ENCODE results near the gene LYZ.
"Not testable (repeated sequence)": the region's sequence is repeated elsewhere in the genome, so short reads cannot be mapped to it uniquely, and the experiment has no call there.

The LYZ gene

DNA sequence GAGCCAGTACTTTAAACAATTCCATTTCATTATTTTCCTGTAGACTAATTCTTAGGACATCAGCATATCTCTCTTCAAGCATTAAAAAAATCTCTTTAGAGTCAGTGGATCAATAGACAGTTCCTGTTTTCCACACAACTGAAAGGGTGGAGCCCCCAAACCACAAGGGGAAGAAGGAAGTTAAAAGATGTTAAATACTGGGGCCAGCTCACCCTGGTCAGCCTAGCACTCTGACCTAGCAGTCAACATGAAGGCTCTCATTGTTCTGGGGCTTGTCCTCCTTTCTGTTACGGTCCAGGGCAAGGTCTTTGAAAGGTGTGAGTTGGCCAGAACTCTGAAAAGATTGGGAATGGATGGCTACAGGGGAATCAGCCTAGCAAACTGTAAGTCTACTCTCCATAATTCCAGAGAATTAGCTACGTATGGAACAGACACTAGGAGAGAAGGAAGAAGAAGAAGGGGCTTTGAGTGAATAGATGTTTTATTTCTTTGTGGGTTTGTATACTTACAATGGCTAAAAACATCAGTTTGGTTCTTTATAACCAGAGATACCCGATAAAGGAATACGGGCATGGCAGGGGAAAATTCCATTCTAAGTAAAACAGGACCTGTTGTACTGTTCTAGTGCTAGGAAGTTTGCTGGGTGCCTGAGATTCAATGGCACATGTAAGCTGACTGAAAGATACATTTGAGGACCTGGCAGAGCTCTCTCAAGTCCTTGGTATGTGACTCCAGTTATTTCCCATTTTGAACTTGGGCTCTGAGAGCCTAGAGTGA is at the start of gene LYZ:
TSS of gene LYZ (plus strand) at position 220 of the 777 bp plus-strand sequence. CDS start at position 248, 28 bp downstream.
- in situ Hi-C loops (cut with MboI; ENCODE audit: low pct_unique_long_range_greater_than_20kb, low sequenced_read_pairs), result no loop called here
- peak; percentile 71 for DNase-seq

DNA sequence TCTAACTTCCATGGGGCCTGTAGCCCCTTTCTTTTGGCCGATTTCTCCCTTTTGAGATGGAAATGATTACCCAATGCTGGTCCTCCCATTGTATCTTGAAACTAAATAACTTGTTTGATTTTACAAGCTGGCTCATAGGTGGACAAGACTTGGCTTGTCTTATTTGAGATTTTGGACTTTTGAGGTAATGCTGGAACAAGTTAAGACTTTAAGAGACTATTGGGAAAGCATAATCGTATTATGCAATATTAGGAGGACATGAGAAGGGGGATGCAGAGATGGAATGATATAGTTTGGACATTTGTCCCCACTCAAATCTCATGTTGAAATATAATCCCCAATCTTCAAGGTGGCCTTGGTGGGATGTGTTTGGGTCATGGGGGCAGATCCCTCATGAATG is 49.2 kb upstream of the LYZ start:
- no peak for DNase-seq
- in situ Hi-C loops (cut with MboI; ENCODE audit: low pct_unique_long_range_greater_than_20kb, low sequenced_read_pairs), result no loop called here

DNA sequence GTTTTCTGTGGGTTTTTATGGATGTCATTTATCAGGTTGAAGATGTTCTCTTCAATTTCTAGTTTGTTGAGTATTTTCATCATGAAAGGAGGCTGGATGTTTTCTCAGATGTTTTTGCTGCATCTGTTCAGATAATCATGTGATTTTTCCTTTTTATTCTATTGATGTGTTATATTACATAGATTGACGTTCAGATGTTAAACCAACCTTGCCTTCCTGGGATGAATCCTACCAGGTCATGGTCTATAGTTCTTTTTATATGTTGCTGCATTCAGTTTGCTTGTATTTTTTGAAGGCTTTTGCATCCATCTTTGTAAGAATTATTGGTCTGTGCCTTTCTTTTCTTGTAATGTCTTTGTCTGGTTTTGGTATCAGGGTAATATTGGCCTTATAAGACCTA is 43.9 kb upstream of the LYZ start:
- in situ Hi-C loops (cut with MboI; ENCODE audit: low pct_unique_long_range_greater_than_20kb, low sequenced_read_pairs), result no loop called here
- DNase-seq, result no peak

DNA sequence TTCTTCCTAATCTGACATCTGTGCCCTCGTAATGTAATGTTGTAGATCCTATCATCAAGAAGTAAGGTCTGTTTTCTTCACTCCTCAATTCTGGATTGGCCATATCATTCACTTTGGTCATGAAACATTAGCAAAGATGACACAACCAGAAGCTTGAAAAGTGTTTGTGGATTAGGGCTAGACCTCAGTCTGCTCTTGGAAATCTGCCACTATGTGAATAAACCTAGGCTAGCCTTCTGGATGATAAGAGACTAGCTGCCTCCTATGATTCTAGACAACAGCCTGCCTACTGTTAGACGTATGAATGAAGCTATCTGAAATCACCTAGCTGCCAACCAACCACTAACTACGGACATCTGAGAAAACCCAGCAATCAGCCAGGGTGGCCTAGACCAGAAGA is 38.7 kb upstream of the LYZ start:
- in situ Hi-C loops (cut with MboI; ENCODE audit: low pct_unique_long_range_greater_than_20kb, low sequenced_read_pairs), result no loop called here
- DNase-seq, result no peak

DNA sequence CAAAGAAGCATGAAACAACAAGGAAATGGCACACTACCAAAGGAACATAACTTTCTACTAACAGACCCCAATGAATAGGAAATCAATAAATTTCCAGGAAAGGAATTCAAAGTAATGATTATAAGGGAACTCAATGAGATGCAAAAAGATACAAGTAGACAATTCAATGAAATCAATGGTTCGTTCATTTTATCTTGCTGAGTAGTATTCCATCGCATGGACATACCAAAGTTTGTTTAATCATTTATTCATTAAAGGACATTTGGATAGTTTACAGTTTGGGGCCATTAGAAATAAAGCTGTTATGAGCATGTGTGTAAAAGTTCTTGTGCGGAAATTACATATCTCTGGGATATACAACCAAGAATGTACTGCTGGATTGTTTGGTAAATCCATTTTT is 35.0 kb upstream of the LYZ start:
- in situ Hi-C loops (cut with MboI; ENCODE audit: low pct_unique_long_range_greater_than_20kb, low sequenced_read_pairs), result no loop called here
- no peak for DNase-seq

DNA sequence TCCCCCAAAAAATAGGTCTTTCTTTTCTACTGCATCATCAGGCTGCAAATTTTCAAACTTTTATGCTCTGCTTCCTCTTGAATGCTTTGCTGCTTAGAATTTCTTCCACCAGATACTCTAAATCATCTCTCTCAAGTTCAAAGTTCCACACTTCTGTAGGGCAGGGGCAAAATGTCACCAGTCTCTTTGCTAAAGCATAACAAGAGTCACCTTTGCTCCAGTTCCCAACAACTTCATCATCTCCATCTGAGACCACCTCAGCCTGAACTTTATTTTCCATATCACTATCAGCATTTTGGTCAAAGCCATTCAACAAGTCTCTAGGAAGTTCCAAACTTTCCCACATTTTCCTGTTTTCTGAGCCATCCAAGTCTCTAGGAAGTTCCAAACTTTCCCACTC is 31.4 kb upstream of the LYZ start:
- in situ Hi-C loops (cut with MboI; ENCODE audit: low pct_unique_long_range_greater_than_20kb, low sequenced_read_pairs); DNase-seq: not testable (repeated sequence)

DNA sequence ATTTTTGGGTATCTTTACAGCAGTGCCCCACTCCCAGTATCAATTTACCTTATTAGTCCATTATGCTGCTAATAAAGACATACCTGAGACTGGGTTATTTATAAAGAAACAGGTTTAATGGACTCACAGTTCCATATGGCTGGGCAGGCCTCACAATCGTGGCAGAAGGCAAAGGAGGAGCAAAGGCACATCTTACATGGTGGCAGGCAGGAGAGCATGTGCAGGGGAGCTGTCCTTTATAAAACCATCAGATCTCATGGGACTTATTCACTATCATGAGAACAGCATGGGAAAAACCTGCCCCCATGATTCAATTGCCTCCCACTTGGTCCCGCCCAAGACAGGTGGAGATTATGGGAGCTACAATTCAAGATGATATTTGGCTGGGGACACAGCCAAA is 30.9 kb upstream of the LYZ start:
- in situ Hi-C loops (cut with MboI; ENCODE audit: low pct_unique_long_range_greater_than_20kb, low sequenced_read_pairs), result not testable (repeated sequence)

DNA sequence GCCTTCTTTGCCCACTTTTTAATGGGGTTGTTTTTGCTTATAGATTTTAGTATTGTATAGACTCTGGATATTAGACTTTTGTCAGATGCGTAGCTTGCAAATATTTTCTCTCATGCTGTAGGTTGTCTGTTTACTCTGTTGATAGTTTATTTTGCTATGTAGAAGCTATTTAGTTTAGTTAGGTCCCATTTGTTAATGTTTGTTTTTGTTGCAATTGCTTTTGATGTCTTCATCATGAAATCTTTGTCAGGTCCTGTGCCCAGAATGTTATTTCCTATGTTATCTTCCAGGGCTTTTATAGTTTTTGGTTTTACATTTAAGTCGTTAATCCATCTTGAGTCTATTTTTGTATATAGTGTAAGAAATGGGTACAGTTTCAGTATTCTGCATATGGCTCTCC is 30.0 kb upstream of the LYZ start:
- in situ Hi-C loops (cut with MboI; ENCODE audit: low pct_unique_long_range_greater_than_20kb, low sequenced_read_pairs), result no loop called here
- no peak for DNase-seq

More for the DNA sequence above, 30.9 kb upstream of the LYZ start:
- DNase-seq, result not testable (repeated sequence)

DNA sequence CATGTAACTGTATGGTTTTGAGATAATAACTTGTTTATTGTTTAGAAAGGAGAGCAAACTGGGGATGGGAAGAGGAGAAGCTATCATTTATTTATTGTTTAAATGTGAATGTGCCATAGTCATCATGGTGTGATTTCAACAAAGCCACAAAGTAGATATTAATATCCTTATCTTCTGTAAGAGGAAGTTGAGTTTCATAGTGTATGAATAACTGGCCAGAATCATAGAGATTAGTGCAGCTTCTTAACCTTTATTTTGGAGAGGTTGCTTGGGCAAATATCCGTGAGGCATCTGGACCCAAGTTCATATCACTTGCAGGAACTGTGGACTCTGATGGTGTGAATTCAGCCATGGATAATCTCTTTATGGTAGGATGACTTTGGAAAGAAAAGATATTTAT is 26.8 kb upstream of the LYZ start:
- in situ Hi-C loops (cut with MboI; ENCODE audit: low pct_unique_long_range_greater_than_20kb, low sequenced_read_pairs), result no loop called here
- DNase-seq, result no peak

DNA sequence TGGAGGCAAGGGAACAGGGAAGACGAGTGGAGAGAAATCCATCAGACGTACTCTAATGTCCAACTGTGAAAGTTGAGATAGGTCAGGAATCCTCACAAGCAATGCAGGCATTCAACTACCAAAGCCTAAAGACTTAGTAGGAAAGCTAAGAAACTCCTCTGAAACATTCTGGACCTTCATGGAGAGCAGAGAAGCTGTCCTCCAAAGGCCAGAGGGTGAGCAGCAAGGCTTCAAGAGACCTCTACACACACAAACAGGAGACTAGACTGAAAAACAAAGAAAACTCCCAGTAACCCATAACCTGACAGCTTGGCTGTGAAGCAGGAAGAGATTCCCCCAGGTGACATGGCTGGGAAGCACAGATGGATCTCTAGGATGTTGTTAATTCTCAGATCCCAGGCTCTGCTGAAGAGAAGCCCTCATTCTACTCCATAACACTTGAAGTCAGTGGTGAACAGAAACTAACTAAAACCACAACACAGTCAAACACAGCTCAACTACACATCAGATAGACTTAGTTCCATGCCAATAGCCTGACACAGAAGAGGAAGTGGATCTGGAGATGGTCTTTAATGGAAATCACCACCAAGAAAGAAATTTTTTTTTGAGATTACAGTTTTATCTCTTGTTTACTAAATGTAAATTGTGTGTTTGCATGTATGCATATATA is 23.2 kb upstream of the LYZ start:
- peak; percentile 49 for DNase-seq
- in situ Hi-C loops (cut with MboI; ENCODE audit: low pct_unique_long_range_greater_than_20kb, low sequenced_read_pairs), result no loop called here

DNA sequence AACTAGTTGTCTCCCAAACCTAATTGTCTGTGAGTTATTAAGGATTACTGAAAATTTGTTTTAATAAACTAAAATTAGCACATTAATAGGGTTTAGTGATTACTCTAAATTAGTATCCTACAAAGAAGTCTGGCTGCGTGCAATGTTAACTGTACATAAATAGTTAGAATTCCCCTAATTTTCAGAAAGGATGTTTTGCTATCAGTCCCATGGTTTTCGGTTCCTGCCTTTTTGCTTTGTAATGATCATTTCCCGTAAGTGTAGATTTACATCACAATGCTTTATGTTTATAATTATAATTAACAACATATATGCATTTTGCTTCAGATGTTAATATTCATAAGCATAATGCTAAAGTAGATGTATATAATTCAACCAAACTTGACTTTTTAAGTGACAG is 19.8 kb upstream of the LYZ start:
- no peak for DNase-seq
- in situ Hi-C loops (cut with MboI; ENCODE audit: low pct_unique_long_range_greater_than_20kb, low sequenced_read_pairs), result no loop called here

DNA sequence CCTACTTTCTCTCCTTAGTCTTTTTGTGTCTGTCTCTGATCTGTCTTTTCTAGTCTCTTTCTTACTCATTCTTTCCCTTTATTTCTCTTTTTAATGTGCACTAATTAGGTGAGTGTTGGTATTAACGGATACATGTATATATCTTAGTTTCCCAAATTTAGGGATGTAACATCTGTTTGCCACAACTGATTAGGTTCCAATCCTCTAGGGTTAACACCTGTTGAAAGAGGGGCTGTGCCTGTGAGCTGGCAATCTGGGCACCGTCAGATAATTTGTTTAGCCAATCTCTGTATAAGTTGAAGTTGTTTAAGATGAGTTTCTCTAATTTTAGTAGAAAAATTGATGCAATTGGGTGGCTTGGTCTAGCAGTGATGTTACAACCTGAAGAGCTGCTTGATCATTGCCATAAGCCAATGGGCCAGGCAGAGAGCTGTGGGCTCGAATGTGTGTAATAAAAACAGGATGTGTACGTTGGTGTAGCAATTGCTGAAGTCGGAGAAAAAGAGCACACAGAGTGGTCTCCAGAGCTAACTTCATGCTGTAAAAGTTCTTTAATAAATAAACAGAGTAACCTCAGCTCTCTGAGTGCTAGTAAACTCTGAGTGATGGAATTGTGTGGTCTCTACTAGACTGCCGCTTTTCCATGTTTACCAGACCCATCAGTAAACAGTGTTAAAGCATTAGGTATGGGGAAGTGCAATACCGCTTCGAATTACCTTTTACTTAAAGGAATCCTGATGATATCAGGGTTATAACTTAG is 18.3 kb upstream of the LYZ start:
- DNase-seq, result no peak
- in situ Hi-C loops (cut with MboI; ENCODE audit: low pct_unique_long_range_greater_than_20kb, low sequenced_read_pairs), result no loop called here

DNA sequence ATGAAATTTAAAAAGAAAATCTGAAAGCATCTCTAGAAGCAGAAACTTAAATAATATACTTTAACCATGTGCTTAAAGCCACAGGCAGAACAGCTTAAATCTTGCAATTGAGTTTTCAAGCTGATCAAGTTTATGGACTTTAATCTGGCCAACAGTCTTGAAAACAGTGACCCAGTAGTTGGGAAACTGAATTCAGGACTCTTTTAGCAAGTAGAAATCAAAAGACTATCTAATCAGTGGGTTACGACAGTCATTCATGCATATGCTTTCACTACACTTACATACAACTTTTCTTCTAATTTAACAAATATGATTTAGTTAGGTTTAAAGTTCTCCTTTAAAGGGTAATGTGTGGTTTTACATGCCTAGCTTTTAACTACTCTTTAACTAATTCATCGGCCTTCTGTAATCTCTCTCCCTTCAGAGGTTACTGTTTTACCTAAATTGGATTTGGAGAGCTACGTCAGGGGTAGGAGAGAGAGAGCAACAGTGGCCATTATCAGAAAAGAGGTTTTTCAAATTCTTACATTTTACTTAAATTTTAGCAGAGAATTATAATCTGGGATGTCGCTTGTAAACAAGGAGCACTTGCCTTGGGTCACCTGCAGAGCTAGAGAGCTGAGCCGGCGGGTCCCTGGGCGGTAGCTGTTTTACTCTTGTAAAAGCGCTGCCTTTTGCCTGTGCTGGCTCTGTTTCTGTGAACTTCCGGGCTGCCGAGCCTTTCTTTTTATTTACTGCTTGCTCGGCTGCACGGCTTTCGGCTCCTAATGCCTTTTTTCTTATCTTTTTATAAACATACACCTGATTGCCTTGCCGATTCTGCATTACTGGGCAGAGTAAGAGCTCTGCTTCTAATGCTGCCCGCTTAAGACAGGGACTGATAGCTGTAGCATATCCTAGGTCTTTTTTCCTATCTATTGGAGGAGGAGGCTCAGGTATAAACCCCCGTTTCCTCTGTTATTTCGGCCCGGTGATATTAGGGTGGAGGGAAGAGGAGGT is 17.4 kb upstream of the LYZ start:
- in situ Hi-C loops (cut with MboI; ENCODE audit: low pct_unique_long_range_greater_than_20kb, low sequenced_read_pairs), result no loop called here
- peak; percentile 29 for DNase-seq

DNA sequence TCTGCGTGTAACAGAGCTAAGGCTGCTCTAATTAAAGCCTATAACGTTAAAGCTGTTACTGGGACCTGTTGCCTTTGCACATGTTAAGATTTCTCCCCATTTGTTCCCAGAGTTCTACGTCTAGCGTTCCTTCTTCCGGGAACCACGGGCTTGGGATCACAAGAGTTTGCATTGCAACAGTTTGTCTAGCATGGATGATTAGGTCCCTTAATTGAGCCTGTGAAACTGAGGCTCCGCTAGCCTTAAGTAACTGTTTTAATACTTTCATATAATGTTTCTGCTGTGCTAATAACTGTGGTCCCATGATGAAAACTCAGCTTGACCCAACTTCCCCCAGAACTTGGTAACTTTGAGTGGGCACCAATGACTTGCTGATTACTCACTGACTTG is 16.7 kb upstream of the LYZ start:
- no peak for DNase-seq
- in situ Hi-C loops (cut with MboI; ENCODE audit: low pct_unique_long_range_greater_than_20kb, low sequenced_read_pairs), result no loop called here

DNA sequence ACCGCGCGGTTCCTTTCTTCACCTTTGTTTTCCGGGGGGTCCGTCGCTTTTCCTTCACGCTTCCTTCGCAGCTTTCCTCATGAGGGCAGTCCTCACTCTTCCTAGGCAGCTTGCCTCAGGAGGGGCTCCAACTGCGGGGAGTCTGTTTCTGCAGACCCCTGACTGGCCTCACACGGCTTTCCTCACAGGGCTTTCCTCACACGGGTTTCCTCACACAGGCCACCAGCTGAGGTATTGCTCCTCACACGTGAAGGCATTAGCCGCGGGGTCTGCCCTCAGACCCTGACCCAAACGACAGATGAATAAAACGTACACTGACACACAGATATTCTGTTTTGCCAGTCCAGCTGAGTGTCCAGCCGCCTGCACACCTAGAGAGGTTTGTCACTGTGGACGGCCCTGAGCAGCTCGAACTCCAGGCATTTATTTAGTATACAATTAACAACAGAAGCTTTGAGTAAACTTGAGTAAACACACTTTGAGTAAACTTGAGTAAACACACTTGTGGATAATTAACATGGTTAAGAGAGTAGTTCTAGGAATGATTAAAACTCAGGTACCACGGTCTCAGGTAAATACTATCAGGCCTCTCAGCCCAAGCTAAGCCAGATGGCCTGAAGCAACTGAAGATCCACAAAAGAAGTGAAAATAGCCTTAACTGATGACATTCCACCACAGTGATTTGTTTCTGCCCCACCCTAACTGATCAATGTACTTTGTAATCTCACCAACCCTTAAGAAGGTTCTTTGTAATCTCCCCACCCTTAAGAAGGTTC is 16.1 kb upstream of the LYZ start:
- in situ Hi-C loops (cut with MboI; ENCODE audit: low pct_unique_long_range_greater_than_20kb, low sequenced_read_pairs), result no loop called here
- no peak for DNase-seq

DNA sequence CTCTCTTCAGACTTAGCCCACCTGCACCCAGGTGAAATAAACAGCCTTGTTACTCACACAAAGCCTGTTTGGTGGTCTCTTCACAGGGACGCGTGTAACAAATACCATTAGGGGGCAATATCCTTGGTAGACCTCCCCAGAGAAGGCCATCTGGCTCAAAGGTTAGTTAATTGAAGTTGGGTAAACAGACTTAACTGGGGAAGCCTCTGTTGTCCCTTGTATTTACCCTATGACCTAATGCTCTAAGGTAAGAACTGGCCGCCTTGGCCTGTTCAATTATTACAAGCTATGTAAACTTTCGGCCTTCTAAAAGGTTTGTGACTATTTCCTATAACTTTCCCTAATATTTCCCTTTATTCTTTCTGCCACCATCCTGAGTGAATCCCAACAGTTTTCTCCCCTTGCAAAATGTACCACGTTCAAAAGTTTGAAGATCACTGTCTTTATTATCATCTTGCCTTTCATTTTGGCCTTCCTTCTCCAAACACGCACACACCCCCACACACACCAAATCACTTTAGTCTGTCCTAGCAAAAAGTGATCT is 15.3 kb upstream of the LYZ start:
- in situ Hi-C loops (cut with MboI; ENCODE audit: low pct_unique_long_range_greater_than_20kb, low sequenced_read_pairs), result no loop called here
- DNase-seq, result no peak

DNA sequence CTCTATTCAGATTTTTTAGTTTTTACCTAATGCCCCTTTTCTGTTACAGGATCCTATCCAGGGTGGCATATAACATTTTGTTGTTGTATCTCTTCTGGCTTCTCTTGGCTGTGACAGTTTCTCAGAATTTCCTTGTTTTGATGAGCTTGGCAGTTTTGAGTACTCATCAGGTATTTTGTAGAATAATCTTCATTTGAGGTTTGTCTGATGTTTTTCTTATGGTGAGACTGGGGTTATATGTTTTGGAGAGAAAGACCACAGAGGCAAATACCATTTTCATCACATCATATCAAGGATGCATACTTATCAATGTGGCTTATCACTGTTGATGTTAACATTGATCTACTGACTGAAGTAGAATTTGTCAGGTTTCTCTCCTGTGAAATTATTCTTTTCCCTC is 14.0 kb upstream of the LYZ start:
- in situ Hi-C loops (cut with MboI; ENCODE audit: low pct_unique_long_range_greater_than_20kb, low sequenced_read_pairs), result no loop called here
- DNase-seq, result no peak

All from KBM-7 (cell line).